ENCODE results near the gene GTF3C1.

The GTF3C1 gene

GRCh38 chr16:27473101-27473900 lies 76.4 kb downstream of the GTF3C1 start:
- Mint-ChIP-seq H3K27me3 (no peaks in the 10 kb centered on the region), H3K9me3 (no peaks in the 10 kb centered on the region), H3K4me3 (no peak overlapping the region), H3K27ac (ENCODE audit: low read depth) (peak overlapping the region; percentile 55), H3K36me3 (ENCODE audit: insufficient read depth) (peaks cover 50% of the 10 kb centered on the region), H3K4me1 (peaks cover 5% of the 10 kb centered on the region)
- ATAC-seq (replicated peaks; ENCODE audit: extremely low read depth, poor library complexity, severe bottlenecking) = no peak
- no peak for DNase-seq (ENCODE audit: low spot score in 2 of 2)

GRCh38 chr16:27472091-27473020 lies 77.4 kb downstream of the GTF3C1 start:
- Mint-ChIP-seq H3K9me3 (no peaks in the 10 kb centered on the region), H3K36me3 (ENCODE audit: insufficient read depth) (peaks cover 52% of the 10 kb centered on the region), H3K27ac (ENCODE audit: low read depth) (peak overlapping the region; percentile 13), H3K4me3 (no peak overlapping the region), H3K4me1 (peaks cover 5% of the 10 kb centered on the region), H3K27me3 (no peaks in the 10 kb centered on the region)
- no peak for ATAC-seq (replicated peaks; ENCODE audit: extremely low read depth, poor library complexity, severe bottlenecking)
- no peak for DNase-seq (ENCODE audit: low spot score in 2 of 2)

DNA sequence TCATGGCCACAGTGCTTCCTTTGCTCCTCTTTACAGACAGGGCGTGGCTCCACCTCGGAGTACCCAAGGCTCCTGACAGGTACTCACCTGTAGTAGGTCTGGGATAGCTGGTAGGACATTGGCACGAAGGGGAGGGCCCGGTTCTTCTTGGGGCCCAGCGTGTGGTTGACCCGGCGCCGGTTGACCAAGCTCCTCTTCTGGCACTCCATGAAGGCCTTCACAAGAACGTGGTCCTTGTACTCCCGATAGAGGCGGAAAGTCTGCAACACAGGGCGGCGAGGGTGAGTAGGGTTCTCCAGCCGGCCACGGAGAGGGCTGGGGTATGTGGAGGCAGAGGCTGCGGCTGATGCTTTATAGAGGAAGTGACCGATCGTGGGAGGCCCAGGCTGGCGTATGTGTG lies 78.1 kb downstream of the GTF3C1 start:
- H3K27me3 Mint-ChIP-seq = no peaks in the 10 kb centered on the region
- H3K4me3 Mint-ChIP-seq = no peak overlapping the region
- H3K27ac Mint-ChIP-seq (ENCODE audit: low read depth) = no peak overlapping the region
- peaks cover 48% of the 10 kb centered on the region for H3K36me3 Mint-ChIP-seq (ENCODE audit: insufficient read depth)
- peaks cover 5% of the 10 kb centered on the region for H3K4me1 Mint-ChIP-seq
- no peaks in the 10 kb centered on the region for H3K9me3 Mint-ChIP-seq
- DNase-seq (ENCODE audit: low spot score in 2 of 2) = no peak
- ATAC-seq (replicated peaks; ENCODE audit: extremely low read depth, poor library complexity, severe bottlenecking) = no peak

DNA sequence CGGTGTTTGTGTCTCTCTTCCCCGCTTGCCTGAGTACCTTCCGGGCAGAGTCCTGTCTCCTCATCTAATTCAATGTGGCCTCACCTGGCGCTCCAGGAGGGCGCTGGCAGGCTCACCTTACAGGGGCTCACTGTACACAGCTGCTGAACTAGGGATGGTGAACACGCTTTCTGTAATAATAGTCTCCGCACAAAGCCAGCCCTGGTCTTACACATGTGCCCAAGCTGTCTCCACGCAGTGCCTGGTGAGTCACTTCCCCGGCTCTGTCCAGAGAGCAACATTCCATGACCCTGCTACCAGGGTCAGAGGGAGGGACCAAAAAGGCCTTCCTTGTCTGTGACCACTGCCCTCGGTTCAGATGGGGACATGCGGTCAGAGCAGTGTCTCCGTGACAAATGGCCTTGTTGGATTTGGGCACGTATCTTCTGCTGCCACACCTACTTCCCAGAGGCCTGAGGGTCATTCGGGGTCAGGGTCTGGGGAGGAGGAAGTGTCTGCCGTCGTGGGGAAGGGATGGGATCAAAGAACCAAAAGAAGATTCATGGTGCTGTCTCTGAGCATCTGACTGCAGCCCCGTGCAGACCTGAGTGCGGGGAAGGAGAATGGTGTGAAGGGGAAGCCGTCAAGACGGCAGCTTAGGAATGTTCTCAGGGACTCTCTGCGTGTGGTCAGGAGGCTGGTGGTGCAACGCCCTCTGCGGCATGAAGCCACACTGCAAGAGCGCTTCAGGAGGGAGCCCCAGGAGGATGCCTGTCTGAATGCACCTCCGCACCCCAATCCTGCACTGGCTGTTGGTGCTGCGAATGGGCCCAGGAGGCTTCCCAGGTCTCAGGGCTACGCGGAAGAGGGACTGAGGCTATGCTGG lies 78.9 kb downstream of the GTF3C1 start:
- Mint-ChIP-seq H3K4me1 (peaks cover 13% of the 10 kb centered on the region), H3K9me3 (no peaks in the 10 kb centered on the region), H3K36me3 (ENCODE audit: insufficient read depth) (peaks cover 43% of the 10 kb centered on the region), H3K4me3 (no peak overlapping the region), H3K27me3 (no peaks in the 10 kb centered on the region), H3K27ac (ENCODE audit: low read depth) (peak overlapping the region; percentile 13)
- DNase-seq (ENCODE audit: low spot score in 2 of 2) (no peak), ATAC-seq (replicated peaks; ENCODE audit: extremely low read depth, poor library complexity, severe bottlenecking) (no peak)

- DNase-seq (ENCODE audit: low spot score in 2 of 2) (no peak), ATAC-seq (replicated peaks; ENCODE audit: extremely low read depth, poor library complexity, severe bottlenecking) (no peak)
- Mint-ChIP-seq H3K4me3 (no peak overlapping the region), H3K27me3 (no peaks in the 10 kb centered on the region), H3K9me3 (no peaks in the 10 kb centered on the region), H3K27ac (ENCODE audit: low read depth) (no peak overlapping the region), H3K36me3 (ENCODE audit: insufficient read depth) (peaks cover 43% of the 10 kb centered on the region), H3K4me1 (peaks cover 27% of the 10 kb centered on the region)
Measured at GRCh38 chr16:27468941-27469531, 80.7 kb downstream of the GTF3C1 start.

DNA sequence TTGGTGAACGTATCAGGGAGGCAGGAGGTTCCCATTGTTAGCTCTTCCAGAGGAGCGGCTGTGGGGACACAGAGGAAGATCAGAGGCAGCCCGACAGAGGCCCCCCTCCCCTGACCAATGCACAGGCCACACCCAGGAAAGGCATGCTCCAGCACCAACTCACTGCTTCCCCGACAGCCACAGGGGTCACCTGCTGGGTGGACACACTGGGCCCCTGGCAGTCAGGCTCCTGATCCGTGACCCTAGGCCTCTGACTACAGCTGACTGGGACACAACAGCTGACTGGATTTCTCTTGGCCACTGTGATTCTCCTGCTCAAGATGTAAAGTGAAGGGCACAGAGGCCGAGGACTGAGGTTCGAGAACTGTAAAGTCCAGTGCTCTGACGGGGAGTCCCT lies 84.2 kb downstream of the GTF3C1 start:
- Mint-ChIP-seq H3K9me3 (no peaks in the 10 kb centered on the region), H3K27ac (ENCODE audit: low read depth) (peak overlapping the region; percentile 94), H3K4me1 (peaks cover 49% of the 10 kb centered on the region), H3K4me3 (peak overlapping the region; percentile 80), H3K36me3 (ENCODE audit: insufficient read depth) (peaks cover 50% of the 10 kb centered on the region), H3K27me3 (no peaks in the 10 kb centered on the region)
- DNase-seq (ENCODE audit: low spot score in 2 of 2) (no peak), ATAC-seq (replicated peaks; ENCODE audit: extremely low read depth, poor library complexity, severe bottlenecking) (no peak)

DNA sequence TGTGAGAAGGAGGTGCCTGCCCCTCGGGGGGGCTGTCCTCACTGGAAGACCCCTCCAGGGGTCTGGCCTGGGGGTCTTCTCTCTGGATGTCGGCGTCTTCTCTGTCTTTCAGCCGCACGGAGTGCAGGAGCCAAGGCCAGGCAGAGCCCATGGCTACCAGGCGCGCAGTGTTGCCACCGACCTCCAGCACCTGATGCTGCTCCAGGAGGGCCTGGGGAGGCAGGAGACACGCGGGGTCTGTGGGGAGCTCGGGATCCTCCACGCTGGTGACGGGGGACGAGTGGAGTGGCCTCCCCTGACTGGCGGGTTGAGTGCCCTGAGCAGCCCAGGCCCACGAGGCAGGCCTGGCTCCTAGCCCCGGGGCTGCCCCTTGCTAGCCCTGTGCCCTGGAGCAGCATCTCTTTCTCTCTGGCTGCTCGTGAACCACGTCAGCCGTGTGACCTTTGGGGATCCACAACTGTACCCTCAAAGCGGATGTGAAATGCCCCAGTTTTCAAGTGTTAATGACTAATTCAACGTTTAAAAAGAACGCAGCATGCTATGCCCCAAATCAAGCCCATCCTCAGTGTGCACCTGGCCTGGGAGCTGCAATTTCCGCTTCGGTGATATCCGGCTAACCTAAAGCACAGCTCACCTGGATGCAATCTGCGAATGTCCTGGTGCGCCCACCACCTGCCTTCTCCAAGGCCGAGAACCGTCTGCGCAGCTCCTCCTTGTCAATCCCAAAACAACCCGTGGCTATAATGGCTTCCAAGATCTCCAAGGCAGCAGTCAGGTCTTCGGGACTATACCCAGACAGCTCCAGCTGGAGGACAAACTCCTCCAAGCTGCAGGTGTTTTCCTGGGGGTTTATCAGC lies 84.9 kb downstream of the GTF3C1 start:
- DNase-seq (ENCODE audit: low spot score in 2 of 2) = peak in 1 of 2 donors; percentile 36
- H3K36me3 Mint-ChIP-seq (ENCODE audit: insufficient read depth) = peaks cover 48% of the 10 kb centered on the region
- no peaks in the 10 kb centered on the region for H3K27me3 Mint-ChIP-seq
- peak overlapping the region; percentile 80 for H3K4me3 Mint-ChIP-seq
- peak overlapping the region; percentile 94 for H3K27ac Mint-ChIP-seq (ENCODE audit: low read depth)
- ATAC-seq (replicated peaks; ENCODE audit: extremely low read depth, poor library complexity, severe bottlenecking) = peak; percentile 35
- peaks cover 51% of the 10 kb centered on the region for H3K4me1 Mint-ChIP-seq
- no peaks in the 10 kb centered on the region for H3K9me3 Mint-ChIP-seq

- Mint-ChIP-seq H3K4me1 (peaks cover 54% of the 10 kb centered on the region), H3K27ac (ENCODE audit: low read depth) (peak overlapping the region; percentile 94), H3K36me3 (ENCODE audit: insufficient read depth) (peaks cover 46% of the 10 kb centered on the region), H3K27me3 (no peaks in the 10 kb centered on the region), H3K9me3 (no peaks in the 10 kb centered on the region), H3K4me3 (peak overlapping the region; percentile 80)
- DNase-seq (ENCODE audit: low spot score in 2 of 2) (peak; percentile 53 to 76), ATAC-seq (replicated peaks; ENCODE audit: extremely low read depth, poor library complexity, severe bottlenecking) (peak; percentile 80)
Measured at GRCh38 chr16:27463741-27464591, 85.7 kb downstream of the GTF3C1 start.

GRCh38 chr16:27462846-27463682 lies 86.6 kb downstream of the GTF3C1 start:
- Mint-ChIP-seq H3K27me3 (no peaks in the 10 kb centered on the region), H3K4me3 (peak overlapping the region; percentile 80), H3K9me3 (no peaks in the 10 kb centered on the region), H3K27ac (ENCODE audit: low read depth) (peak overlapping the region; percentile 94), H3K4me1 (peaks cover 54% of the 10 kb centered on the region), H3K36me3 (ENCODE audit: insufficient read depth) (peaks cover 44% of the 10 kb centered on the region)
- DNase-seq (ENCODE audit: low spot score in 2 of 2) (no peak), ATAC-seq (replicated peaks; ENCODE audit: extremely low read depth, poor library complexity, severe bottlenecking) (no peak)

DNA sequence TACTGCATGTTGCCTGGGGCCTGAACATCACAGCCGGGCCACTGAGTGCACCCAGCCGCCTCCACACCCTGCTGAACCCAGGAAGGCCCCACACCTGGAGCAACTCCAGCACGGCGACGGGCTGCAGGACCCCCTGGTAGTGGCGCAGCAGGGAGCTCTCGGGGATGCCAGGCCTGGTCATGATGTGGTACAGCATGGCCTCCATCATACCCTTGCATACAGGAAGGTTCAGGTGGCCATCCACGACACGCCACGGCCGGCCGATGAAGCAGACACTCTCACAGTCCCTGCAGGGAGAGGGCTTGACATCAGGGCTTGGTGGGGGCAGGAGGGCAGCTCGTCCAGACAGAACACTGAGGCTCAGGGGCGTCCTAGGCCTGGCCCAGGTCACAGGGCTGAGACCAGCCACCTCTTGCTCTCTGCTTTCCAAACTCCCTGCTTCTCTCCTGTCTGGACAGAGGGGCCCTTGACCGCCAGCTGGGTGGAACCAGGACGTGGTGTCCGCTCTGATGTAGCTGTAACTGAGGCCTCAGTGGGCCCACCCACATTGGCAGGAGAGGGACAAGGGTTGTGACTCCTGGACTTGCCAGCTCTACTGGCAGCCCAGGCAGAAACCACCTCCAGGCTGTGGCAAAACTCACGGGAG lies 87.4 kb downstream of the GTF3C1 start:
- H3K27ac Mint-ChIP-seq (ENCODE audit: low read depth) = peak overlapping the region; percentile 65
- peaks cover 56% of the 10 kb centered on the region for H3K4me1 Mint-ChIP-seq
- H3K27me3 Mint-ChIP-seq = no peaks in the 10 kb centered on the region
- H3K36me3 Mint-ChIP-seq (ENCODE audit: insufficient read depth) = peaks cover 36% of the 10 kb centered on the region
- ATAC-seq (replicated peaks; ENCODE audit: extremely low read depth, poor library complexity, severe bottlenecking) (no peak), DNase-seq (ENCODE audit: low spot score in 2 of 2) (no peak)
- H3K9me3 Mint-ChIP-seq = no peaks in the 10 kb centered on the region
- H3K4me3 Mint-ChIP-seq = peak overlapping the region; percentile 80
